B cell (primary cell): ENCODE data around the gene GANC.

Experiments used
- EZH2 ChIP-seq: IDR thresholded peaks from 2 replicates; pipeline ENCODE4 v1.6.1; 2012; ENCODE audit warnings: borderline replicate concordance, low read depth, mild to moderate bottlenecking, moderate library complexity, low read length; ENCODE audit not compliant: insufficient read depth, poor library complexity, severe bottlenecking
- TF ChIP-seq, protein P1 (sequence below): fragments of 200-600 bp; IDR thresholded peaks from one replicate; pipeline ENCODE4 v1.8.0; 2022; ENCODE audit warnings: antibody characterized with exemption, mild to moderate bottlenecking

DNA sequence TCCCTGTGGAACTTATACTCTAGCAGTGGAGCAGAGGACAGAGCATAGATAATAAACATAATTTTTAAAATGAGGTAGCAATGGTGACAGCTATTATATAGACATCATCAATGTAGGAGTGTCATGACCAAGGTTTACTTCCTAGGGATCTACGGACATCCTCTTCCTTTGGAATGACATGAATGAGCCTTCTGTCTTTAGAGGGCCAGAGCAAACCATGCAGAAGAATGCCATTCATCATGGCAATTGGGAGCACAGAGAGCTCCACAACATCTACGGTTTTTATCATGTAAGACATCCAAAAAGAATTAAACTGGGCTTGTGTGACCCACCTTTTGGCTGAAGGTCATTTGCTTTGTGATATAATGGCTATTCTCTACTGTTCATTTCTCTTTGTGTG, 56.2 kb downstream of the GANC start:
- TF ChIP-seq, protein P1, sequence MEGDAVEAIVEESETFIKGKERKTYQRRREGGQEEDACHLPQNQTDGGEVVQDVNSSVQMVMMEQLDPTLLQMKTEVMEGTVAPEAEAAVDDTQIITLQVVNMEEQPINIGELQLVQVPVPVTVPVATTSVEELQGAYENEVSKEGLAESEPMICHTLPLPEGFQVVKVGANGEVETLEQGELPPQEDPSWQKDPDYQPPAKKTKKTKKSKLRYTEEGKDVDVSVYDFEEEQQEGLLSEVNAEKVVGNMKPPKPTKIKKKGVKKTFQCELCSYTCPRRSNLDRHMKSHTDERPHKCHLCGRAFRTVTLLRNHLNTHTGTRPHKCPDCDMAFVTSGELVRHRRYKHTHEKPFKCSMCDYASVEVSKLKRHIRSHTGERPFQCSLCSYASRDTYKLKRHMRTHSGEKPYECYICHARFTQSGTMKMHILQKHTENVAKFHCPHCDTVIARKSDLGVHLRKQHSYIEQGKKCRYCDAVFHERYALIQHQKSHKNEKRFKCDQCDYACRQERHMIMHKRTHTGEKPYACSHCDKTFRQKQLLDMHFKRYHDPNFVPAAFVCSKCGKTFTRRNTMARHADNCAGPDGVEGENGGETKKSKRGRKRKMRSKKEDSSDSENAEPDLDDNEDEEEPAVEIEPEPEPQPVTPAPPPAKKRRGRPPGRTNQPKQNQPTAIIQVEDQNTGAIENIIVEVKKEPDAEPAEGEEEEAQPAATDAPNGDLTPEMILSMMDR: no peak
- no peak for TF ChIP-seq EZH2
